ENCODE data around the gene DGKH.

DGKH gene

DNA sequence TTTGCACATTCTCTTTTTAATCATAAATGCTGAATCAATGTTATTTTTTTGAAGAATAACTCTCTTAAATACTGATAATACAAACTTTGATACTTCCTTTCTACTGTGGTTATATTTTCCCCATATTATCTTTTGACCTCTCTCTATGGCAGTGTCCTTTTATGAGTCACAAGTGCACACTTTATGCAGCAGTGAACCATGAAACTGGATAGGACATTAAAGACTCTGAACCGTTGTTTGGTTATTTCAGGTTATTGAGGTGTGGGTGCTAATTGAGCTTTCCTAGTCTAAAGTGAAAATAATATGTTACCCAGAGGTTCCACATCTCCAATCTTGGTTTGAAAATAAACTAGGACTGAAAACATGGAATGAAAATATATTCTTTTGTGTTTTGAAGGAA is 71.4 kb downstream of the DGKH start:
- TF ChIP-seq, protein P1, sequence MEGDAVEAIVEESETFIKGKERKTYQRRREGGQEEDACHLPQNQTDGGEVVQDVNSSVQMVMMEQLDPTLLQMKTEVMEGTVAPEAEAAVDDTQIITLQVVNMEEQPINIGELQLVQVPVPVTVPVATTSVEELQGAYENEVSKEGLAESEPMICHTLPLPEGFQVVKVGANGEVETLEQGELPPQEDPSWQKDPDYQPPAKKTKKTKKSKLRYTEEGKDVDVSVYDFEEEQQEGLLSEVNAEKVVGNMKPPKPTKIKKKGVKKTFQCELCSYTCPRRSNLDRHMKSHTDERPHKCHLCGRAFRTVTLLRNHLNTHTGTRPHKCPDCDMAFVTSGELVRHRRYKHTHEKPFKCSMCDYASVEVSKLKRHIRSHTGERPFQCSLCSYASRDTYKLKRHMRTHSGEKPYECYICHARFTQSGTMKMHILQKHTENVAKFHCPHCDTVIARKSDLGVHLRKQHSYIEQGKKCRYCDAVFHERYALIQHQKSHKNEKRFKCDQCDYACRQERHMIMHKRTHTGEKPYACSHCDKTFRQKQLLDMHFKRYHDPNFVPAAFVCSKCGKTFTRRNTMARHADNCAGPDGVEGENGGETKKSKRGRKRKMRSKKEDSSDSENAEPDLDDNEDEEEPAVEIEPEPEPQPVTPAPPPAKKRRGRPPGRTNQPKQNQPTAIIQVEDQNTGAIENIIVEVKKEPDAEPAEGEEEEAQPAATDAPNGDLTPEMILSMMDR (IDR thresholded peaks at IDR 0.05; ENCODE audit: control insufficient read depth, extremely low read depth, insufficient read depth) = no peak
- no peak overlapping the region for H3K4me3 ChIP-seq (ENCODE audit: low read depth, low read length)
- no peak for DNase-seq (ENCODE audit: low read depth)

DNA sequence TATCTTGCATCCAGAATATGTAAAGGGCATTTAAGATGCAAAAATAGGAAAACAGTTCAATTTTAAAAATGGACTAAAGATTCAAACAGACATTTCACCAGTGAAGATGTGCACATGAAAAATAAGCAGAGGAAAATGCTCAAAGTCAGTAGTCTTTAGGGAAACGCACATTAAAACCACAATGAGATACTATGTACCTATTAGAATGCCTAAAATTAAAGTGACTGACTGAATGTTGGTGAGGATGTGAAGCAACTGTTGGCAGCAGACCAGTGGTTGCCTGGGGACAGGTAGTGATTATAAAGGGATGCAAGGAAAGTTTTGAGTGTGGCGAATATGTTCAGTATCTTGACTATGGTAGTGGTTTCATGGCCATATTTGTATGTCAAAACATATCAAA is 75.2 kb downstream of the DGKH start:
- TF ChIP-seq, protein P1 (IDR thresholded peaks at IDR 0.05; ENCODE audit: control insufficient read depth, extremely low read depth, insufficient read depth) = no peak
- DNase-seq (ENCODE audit: low read depth) = no peak
- H3K4me3 ChIP-seq (ENCODE audit: low read depth, low read length) = no peak overlapping the region

DNA sequence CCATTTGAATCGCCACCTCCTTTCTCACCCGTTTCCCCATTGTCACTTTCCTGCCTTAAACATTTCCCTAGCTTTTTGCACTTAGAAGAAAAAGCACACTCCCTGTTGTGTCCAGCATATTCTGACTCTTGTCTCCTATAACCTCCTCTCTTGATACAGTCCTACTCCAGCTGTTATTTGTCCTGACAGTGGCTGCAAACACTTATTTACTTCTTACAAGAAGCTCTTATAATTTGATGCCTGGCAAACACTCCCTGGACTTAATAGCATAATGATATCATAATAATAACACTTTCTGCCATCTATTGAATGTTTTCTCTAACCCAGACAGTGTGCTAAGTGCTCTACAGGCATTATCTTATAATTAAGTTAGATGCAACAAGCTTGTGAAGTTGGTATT is 76.6 kb downstream of the DGKH start:
- TF ChIP-seq, protein P1 (IDR thresholded peaks at IDR 0.05; ENCODE audit: control insufficient read depth, extremely low read depth, insufficient read depth) = no peak
- no peak for DNase-seq (ENCODE audit: low read depth)
- H3K4me3 ChIP-seq (ENCODE audit: low read depth, low read length) = no peak overlapping the region

DNA sequence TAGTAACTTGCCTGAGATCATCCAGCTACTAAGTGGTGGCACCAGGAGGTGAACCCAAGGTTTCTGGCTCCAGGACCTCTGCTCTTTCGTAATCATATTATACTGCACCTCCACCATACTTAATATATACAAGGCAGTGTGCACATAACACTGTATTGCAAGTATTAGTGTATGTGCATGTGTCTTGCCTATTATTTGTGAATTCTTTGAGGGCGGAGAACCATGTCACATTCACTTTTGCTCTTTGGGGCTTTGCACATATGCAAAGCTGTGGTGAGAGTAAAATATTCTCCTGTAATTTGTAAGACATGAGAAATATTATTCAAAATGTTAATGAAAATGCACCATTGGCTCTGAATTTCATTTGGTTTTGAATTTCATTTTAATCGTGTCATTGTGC is 78.6 kb downstream of the DGKH start:
- no peak for DNase-seq (ENCODE audit: low read depth)
- TF ChIP-seq, protein P1 (IDR thresholded peaks at IDR 0.05; ENCODE audit: control insufficient read depth, extremely low read depth, insufficient read depth) = no peak
- H3K4me3 ChIP-seq (ENCODE audit: low read depth, low read length) = no peak overlapping the region

DNA sequence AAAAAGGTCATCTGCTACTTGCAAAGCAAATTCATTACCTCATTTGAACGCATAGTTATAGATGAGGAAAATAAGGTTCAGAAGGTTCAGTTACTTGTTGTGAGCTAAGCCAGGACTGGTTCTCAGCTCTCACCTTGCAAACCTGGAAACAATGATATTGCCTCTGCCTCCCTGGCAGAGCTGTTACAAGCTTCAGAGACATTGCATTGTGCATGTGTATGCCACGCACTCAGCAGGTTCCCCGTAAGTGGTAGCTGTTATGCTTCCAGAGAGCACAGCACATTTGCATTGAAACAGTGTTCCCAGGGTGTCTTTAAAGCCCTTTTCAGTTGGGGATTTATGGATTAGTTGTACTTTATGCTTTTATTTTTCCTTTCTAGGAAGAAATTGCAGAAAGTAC is 80.6 kb downstream of the DGKH start:
- TF ChIP-seq, protein P1 (IDR thresholded peaks at IDR 0.05; ENCODE audit: control insufficient read depth, extremely low read depth, insufficient read depth) = no peak
- no peak overlapping the region for H3K4me3 ChIP-seq (ENCODE audit: low read depth, low read length)
- DNase-seq (ENCODE audit: low read depth) = no peak

DNA sequence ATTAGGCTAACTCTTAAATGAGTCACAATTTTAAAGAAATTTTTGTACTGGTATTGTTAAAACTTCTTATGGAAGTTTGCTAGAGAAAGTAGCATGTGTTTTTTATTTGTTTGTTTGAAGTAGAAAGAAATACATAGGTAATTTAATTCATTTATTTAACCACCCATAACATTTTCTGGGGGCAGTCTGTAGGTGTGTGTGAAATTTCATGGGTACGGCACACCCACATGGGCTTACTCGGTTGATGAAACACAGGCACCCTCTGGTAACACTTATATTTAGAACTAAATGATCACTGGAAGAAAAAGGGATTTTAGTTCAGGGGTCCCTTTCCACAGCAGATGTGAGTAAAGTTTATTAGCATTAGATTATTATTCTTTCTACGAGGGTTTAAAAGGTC is 88.1 kb downstream of the DGKH start:
- TF ChIP-seq, protein P1 (IDR thresholded peaks at IDR 0.05; ENCODE audit: control insufficient read depth, extremely low read depth, insufficient read depth) = no peak
- DNase-seq (ENCODE audit: low read depth) = no peak
- H3K4me3 ChIP-seq (ENCODE audit: low read depth, low read length) = no peak overlapping the region

DNA sequence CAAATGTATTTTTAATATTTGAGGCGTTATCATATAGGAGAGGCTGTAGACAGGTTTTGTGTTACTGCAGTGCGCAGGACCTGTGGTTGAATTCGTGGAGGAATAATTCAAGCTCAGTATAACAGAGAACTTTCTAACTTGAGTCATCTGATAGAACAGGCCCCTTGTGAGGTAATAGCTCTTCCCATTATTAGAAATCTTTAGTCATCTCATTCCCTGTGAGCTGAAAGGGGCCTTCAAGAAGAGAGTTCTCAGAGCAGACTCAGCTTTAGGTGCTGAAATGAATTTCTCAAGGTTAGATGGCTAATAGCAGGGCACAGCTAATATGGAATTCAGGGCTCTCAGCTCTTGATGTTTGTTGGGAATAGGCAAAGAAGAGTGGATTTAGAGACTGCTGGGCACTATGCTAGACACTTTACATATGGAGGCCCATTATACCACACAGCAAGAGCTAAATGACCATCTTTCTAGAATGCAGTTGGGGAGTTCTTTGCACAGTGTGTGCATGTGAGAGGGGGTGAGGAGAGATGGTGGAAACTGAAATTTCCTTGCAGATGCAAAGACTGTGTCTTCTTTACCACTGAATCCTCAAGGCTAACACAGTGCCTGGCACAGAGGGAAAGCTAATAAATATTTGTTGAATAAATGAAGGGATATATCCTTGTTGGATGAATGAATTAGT is 89.5 kb downstream of the DGKH start:
- TF ChIP-seq, protein P1 (IDR thresholded peaks at IDR 0.05; ENCODE audit: control insufficient read depth, extremely low read depth, insufficient read depth) = no peak
- DNase-seq (ENCODE audit: low read depth) = no peak
- H3K4me3 ChIP-seq (ENCODE audit: low read depth, low read length) = no peak overlapping the region
